Right renal pelvis (tissue), 4 donors: Measurements from ENCODE around the gene NBL1. TPM values are rescaled to one million over a fixed set of nuclear protein-coding genes. Genes with fewer than 3 reads are reported as not detected.
"Not testable (repeated sequence)": the region's sequence is repeated elsewhere in the genome, so short reads cannot be mapped to it uniquely, and the experiment has no call there.

ENCODE experiments used
- DNase-seq, 4 donors: peaks; one replicate each; pipeline ENCODE4 v3.0.0-alpha.2; 2013; ENCODE audit warnings: low read depth in 4 of 4, low spot score in 3 of 4, missing footprints in 1 of 4
- polyA plus RNA-seq, 4 donors: library from polyadenylated mRNA; unstranded; fragments of 120-200 nt; gene quantifications; one replicate each; pipeline ENCODE4 v1.2.1, GENCODE V29; 2013; ENCODE audit not compliant: insufficient read length in 4 of 4

Gene NBL1
- polyA plus RNA-seq, 4 donors: 21.6 to 33.7 (median 26.3) TPM

GRCh38 chr1:19621274-19621950 lies 22.7 kb upstream of the NBL1 start:
- DNase-seq: no peak

DNA sequence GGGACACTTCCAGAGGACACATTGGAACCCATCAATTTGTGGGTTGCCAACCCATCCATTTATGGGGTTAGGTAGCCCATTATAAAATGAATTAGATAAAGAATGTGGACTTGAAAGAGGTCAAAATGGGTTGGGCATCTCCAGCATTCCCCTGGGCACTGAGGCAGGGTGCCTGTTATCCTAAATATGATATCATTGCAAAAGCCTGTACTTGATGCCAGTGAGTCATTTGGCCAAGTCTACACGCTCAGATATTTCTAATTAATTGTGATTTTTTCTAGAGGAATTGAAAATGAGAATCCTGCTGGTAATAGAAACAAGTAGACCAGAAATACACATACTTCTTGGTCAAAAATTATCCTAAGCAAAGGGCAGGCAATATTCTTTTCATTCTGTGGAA lies 21.9 kb upstream of the NBL1 start:
- DNase-seq: no peak

GRCh38 chr1:19623523-19623922 lies 20.6 kb upstream of the NBL1 start:
- no peak for DNase-seq

DNA sequence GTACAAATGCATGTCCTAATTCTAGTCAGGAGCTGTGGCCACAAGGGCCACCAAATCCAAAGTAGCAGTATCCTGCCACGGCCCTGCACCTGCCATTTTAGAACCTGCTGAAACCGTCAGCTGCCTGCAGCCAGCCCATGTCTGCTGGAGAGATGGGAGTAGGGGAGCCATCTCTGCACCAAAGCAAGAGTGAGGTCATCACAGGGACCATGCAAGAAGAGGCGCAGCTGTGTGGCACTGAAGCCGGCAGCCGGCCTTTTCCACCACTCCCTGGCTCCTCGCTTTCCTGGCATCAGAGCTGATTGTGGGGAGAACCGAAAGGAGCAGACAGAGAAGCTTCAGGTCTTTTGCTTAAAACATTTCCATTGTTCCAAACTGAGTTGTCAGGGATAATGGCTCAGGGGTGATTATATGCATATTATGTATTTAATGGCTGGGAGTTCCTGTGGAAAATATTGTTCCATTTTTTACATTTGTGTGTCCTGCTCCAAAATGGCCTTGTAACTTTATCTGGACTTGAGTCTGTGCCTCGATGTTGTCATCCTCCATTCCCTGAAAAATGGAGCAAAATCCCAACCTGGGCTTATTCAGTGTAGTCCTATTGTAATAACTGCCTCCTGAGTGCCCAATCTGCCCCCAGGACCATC lies 18.7 kb upstream of the NBL1 start:
- DNase-seq: no peak

- DNase-seq: no peak
These were observed 15.2 kb upstream of the NBL1 start for GRCh38 chr1:19628879-19629278.

DNA sequence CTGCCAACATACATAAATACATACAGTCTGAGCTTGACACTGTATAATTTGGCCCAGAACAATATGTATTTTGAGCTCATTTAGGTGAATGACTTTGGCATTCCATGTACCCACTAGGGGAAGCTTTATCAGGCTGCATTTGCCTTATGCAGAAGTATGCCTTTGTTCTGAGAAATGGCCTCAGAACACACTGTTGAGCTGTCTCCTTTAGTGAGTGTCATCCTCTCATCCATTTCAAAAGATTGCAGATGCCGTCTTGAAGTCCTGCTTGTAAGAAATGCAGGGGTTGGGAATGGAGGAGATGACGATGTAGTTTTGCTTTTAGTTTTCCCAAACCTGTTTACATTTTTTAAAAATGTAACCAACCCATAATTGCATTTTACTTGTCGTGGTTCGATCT lies 14.8 kb upstream of the NBL1 start:
- no peak for DNase-seq

- not testable (repeated sequence) for DNase-seq
These were observed 13.9 kb upstream of the NBL1 start for GRCh38 chr1:19630192-19630591.

GRCh38 chr1:19630720-19631395 lies 13.3 kb upstream of the NBL1 start:
- DNase-seq: no peak

GRCh38 chr1:19632211-19632610 lies 11.9 kb upstream of the NBL1 start:
- DNase-seq: no peak

GRCh38 chr1:19633106-19633505 lies 11.0 kb upstream of the NBL1 start:
- DNase-seq: no peak

DNA sequence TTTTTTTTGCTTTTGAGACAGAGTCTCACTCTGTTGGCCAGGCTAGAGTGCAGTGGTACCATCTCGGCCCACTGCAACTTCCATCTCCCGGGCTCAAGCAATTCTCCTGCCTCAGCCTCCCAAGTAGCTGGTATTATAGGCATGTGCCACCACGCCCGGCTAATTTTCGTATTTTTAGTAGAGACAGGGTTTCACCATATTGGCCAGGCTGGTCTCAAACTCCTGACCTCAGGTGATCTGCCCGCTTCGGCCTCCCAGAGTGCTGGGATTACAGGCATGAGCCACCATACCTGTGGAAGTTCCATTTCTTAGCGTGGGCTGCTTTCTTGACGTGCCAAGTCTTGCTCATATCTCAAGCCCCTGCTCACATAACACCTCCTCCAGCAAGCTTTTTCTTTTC lies 9.0 kb upstream of the NBL1 start:
- DNase-seq: not testable (repeated sequence)

DNA sequence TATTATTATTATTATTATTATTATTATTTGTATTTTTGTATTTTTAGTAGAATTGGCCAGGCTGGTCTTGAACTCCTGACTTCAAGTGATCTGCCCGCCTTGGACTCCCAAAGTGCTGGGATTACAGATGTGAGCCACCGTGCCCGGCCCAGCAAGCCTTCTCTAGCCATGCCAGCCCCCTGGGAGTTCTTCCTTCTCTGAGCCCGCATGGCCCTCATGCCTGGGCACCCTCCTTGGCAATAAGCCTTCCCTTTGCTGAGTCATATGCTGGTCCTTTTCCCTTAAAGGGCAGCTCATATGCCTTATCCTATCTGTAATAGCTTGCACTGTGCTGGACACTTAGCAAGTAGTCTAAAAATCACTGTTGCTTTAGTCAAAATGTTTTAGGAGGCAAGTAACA lies 8.5 kb upstream of the NBL1 start:
- DNase-seq: no peak

GRCh38 chr1:19636065-19636464 lies 8.0 kb upstream of the NBL1 start:
- no peak for DNase-seq

GRCh38 chr1:19636749-19637148 lies 7.4 kb upstream of the NBL1 start:
- DNase-seq: not testable (repeated sequence)

DNA sequence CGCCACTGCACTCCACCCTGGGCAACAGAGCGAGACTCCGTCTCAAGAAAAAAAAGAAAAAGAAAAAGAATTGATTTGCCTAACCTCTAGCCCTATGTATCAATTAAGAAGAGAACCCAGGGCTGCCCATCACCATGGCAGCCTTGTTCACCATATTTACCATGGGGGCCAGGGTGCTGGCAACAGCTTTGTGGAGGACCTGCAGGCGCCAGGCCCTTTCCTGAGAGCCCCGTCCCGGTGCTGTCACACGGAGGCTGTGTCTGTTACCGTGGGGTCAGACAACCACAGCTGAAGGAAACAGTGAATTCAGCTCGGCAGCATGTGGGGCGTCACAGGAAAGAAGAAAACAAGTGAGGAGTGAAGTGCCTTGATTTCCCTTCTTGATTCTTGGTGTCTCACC lies 6.5 kb upstream of the NBL1 start:
- no peak for DNase-seq

DNA sequence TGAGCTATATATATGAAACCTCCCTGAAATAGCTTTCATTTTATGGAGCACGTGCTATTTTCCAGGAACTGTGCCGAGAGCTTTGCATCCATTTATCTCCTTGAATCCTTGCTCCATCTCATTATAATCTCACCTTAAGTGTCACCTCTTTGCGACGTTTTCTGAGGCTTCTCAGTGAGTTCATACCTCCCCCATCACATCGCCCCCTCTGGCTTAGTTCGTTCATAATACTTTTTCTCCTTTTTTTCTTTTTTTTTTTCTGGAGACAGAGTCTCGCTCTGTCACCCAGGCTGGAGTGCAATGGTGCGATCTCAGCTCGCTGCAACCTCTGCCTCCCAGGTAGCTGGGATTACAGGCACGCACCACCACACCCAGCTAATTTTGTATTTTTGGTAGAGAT lies 4.9 kb upstream of the NBL1 start:
- not testable (repeated sequence) for DNase-seq

DNA sequence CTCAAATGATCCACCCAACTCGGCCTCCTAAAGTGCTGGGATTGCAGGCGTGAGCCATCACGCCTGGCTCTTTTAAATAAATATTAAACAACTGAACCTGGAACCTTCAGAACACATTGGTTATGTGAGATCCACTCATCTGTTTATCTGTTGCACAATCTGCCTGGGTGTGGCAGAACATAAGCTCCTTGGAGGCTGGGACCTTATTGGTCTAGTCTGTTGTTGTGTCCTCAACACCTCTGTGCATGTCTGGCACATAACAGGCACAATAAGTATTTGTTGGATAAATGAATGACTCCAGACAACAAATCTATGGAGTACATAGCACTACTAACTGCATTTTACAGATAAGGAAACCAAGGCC lies 4.1 kb upstream of the NBL1 start:
- no peak for DNase-seq

DNA sequence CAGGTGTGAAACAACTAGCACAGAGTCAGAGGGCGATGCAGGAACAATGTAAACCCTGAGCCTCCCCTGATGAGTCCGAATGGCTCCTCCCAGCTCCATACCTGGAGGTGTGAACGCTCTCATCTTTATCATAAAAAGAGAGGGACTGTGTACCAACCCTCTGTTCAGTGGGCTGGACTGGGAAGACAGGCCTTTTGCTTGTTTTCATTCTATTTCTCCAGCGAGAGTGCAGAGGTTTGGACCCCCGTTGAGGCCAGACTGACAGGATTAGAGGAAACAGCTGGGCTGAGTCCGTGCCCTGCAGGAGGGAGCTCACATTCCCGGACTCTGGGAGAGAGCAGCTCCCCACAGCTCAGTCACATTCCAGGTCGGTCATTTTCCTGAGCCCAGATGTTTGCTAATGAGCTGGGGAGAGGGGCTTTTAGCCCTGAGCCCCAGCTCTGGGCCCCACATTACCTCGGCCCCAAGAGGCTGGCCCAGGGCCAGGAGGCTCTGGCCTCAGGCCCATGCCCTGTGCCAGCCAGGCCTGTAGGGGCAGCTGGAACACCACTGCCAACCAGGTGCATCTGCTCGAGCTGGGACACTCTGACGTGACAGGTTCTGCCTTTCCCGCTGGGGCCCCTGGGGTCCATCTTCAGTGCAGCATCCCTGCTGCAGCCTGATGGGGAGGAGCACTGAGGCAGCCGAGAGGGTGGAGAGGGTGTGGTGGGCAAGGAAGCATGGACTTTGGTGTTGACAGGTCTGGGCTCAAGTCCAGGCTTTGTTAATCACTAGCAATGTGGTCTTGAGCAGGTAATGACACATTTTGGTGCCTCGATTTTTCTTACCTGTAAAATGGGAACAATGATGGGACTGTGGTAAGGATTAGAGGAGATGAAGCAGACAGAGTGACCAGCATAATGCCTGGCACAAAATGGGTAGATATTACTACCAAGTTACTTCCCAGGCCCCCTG lies 3.5 kb upstream of the NBL1 start:
- DNase-seq: no peak

GRCh38 chr1:19643121-19643520 lies 990 bp upstream of the NBL1 start:
- DNase-seq: no peak

- no peak for DNase-seq
These were observed 227 bp downstream of the NBL1 start for GRCh38 chr1:19644395-19644680.
